Activated CD8-positive, alpha-beta memory T cell treated with anti-CD3 and anti-CD28 coated beads, Interleukin-2, amount 50 U/mL, for 4 hours (primary cell): ENCODE data around the gene ARHGAP24.
"Not testable (repeated sequence)": the region's sequence is repeated elsewhere in the genome, so short reads cannot be mapped to it uniquely, and the experiment has no call there.

Experiments
- DNase-seq: peaks from one replicate; pipeline ENCODE4 v3.0.0-alpha.2; 2020

ARHGAP24 gene

DNA sequence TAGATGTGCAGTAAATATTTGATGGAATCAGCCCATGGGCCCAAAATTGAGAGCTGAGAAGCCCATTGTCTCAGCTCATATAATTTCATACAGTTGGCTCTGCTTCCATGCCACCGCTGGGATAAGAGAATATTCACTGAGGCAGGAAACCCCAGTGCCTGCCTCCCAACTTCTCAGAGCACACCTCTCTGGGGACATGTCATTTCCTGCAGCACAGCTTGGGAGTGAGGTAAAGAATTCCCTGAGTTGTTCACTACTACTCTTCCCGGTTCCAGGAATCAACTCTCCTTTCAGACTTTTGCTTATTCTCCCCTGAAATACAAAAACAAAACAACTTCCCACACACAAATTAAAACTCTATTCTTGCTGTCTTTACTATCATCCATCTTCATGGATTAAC lies 495.6 kb downstream of the ARHGAP24 start:
- no peak for DNase-seq

GRCh38 chr4:85979276-85979675 lies 504.3 kb downstream of the ARHGAP24 start:
- DNase-seq, result no peak

DNA sequence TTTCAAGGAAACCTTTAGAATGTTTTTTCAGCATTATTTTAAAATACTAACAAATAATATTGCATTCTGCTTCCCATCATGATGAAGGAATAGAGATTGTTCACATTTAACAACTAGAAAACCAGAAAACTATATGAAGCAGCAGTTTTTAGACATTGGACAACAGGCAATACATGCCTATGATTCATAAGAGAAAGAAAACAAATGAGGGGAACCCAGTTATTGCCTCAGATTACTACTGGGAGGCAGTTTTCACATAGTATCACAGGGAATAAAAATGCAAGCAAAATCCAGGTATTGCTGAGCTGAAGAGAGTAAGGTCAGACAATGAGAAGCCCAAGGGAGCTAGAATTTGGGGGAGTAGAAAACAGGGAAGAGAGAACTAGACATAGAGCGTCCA lies 511.3 kb downstream of the ARHGAP24 start:
- no peak for DNase-seq

GRCh38 chr4:85993641-85994040 lies 518.7 kb downstream of the ARHGAP24 start:
- DNase-seq, result no peak

- DNase-seq, result no peak
These were observed 519.6 kb downstream of the ARHGAP24 start for GRCh38 chr4:85994576-85994975.

DNA sequence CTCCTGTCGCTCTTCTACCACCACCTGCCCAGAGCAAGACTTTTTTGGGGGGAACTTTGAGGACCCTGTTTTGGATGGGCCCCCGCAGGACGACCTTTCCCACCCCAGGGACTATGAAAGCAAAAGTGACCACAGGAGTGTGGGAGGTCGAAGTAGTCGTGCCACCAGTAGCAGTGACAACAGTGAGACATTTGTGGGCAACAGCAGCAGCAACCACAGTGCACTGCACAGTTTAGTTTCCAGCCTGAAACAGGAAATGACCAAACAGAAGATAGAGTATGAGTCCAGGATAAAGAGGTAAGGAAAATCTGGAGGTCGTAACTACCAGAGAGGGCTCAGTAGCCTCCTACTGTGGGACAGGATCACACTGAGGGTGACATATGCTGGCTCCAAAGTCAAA lies 520.4 kb downstream of the ARHGAP24 start:
- no peak for DNase-seq

DNA sequence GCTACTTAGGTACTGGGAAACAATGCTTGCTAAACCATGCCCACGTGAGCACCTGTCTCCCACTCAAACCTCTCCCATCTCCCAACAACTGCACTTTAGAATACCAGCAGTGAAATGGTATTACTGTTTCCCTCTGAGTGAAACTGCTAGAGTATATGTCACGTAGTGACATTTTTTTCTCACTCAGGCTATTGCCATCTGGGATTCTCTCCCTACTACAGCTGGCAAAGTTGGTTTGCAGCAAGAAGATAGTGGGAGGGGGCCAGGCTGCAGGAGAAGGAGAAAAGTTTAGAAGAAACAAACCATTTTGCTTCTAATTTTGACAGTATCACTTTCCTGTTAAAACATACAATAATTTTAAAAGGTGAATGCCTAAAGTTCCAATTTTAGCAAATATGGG lies 526.6 kb downstream of the ARHGAP24 start:
- no peak for DNase-seq

GRCh38 chr4:86004030-86004429 lies 529.1 kb downstream of the ARHGAP24 start:
- DNase-seq, result no peak

- no peak for DNase-seq
These were observed 531.1 kb downstream of the ARHGAP24 start for GRCh38 chr4:86006057-86006456.

- no peak for DNase-seq
These were observed 532.1 kb downstream of the ARHGAP24 start for GRCh38 chr4:86007042-86007441.

DNA sequence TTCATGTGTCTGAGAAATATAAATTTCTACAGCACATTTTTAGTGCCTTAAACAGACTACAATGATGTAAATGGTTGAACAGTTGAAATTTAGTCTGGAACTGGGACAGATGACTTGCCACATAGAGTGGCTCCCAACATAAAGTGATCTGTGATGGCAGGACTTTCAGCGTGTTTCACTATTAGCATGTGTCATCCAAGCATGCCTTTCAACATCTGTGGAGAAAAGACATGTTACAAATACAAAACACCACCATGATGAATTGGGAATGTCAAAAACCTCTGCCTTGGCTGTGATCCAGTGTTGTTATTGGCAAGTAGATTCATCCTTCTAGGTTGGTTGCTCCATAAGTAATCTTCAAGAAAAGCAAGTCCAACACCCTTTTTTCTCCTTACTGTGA lies 536.2 kb downstream of the ARHGAP24 start:
- no peak for DNase-seq

- no peak for DNase-seq
These were observed 538.7 kb downstream of the ARHGAP24 start for GRCh38 chr4:86013621-86014020.

- no peak for DNase-seq
These were observed 539.6 kb downstream of the ARHGAP24 start for GRCh38 chr4:86014599-86014998.

DNA sequence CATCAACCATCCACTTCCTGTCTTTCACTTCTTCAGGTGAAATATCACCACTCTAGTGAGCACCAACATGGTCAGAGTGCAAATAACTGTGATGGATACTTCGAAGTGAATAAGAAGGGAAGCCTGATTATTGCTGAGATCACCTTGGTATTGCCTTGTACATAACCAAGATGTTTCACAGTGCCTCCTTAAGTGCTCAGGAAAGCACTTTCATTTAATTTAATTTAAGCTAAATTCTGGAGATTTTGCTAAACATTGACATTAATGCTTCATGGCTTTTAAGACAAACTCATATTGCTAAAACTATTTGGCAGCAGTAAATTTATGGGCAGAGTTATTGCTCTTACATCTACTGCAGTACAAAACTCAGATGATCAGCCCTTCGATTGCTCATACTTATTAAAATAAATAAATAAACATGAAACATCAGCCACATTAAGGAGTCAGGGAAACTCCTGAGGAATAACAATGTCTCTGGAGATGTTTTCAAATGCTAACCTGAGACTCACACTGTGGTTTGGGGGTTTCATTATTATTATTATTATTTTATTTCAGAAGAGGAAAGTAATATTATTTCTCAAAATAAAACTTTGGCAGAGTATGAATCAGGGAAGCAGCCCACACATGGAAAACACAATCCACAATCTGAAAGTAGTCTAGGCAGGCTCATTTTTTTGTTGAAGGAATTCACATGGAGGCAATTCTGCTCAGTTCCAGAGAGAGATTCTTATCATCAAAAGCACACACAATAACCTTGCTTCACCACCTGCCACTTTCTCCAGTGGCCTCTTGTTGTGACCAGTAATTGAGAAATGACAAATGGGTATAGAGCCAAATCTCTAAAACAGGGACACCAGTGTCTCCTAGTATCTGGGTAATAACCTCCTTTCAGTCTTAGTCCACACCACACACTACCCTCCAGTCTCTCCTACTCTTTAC lies 540.7 kb downstream of the ARHGAP24 start:
- DNase-seq, result no peak

GRCh38 chr4:86019362-86019761 lies 544.4 kb downstream of the ARHGAP24 start:
- DNase-seq, result no peak

GRCh38 chr4:86019906-86020305 lies 545.0 kb downstream of the ARHGAP24 start:
- DNase-seq, result no peak

DNA sequence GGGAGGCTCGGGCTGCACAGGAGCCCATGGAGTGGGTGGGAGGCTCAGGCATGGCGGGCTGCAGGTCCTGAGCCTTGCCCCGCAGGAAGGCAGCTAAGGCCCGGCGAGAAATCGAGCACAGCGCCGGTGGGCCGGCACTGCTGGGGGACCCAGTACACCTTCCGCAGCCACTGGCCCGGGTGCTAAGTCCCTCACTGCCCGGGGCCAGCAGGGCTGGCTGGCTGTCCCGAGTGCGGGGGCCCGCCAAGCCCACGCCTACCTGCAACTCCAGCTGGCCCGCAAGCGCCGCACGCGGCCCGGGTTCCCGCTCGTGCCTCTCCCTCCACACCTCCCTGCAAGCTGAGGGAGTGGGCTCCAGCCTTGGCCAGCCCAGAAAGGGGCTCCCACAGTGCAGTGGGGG lies 546.7 kb downstream of the ARHGAP24 start:
- not testable (repeated sequence) for DNase-seq

DNA sequence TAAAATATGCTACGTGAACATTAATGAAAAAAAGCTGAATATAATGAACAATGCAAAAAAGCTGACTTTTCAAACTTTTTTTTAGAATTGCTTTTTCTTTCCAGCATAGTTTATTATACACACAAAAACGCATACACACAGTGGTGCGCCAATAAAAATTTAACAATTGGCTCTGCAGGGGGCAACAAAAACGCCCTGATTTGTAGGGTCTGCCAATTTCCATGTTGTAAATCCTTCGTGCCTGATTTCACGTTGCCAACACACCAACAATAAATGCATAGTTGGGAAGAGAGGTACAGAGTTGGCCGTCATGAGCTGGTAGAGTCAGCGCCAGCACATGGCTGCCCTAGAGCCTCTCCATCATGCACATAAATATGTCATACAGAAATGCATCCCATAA lies 551.8 kb downstream of the ARHGAP24 start:
- no peak for DNase-seq

- DNase-seq, result no peak
These were observed 557.0 kb downstream of the ARHGAP24 start for GRCh38 chr4:86031927-86032326.

DNA sequence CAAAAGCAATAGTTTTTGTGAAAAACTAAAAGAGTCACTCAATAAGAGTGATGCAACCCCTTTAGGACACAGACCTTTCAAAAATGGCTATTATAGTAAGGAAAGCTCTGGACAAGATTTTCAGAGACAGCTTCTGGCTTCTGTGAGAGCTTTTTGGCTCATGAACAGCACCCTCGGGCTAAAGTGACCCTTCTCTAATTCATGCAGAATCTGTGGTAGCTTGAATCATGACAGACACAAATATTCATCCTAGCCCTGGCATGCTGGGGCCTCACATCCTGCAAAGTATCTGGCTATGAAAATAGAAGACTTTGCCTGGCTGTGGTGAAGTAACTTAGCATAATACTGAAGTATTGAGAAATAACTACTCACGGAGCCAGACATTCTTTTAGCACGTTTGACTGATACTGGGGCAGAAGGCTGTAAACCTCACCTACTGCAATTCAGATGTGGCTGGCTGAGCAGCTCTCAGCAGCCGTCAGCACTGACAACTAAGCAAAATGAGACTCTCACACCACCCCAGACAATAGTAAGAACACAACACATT lies 557.6 kb downstream of the ARHGAP24 start:
- DNase-seq, result no peak

DNA sequence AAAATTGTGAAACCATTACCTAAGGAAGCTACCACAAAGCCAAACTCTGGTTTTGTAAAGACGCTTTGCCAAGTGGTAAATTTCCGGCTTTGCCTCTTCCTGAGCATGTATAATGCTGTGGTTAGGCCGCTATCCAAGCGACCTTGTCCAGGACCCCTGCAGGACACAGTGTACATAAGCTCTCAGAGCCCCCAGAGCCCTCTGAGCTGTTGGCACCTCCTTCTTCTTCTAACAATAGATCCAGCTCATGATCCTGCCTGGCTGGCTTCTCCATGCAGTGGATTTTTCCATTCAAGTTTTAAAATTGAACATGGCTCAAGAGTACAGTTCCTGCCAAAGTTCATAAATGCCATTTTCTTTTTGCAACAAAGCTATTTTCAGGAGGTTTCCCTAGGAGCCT lies 558.2 kb downstream of the ARHGAP24 start:
- DNase-seq, result no peak

GRCh38 chr4:86034616-86035015 lies 559.7 kb downstream of the ARHGAP24 start:
- no peak for DNase-seq

- no peak for DNase-seq
These were observed 560.7 kb downstream of the ARHGAP24 start for GRCh38 chr4:86035688-86036087.

- no peak for DNase-seq
These were observed 561.8 kb downstream of the ARHGAP24 start for GRCh38 chr4:86036736-86037135.

GRCh38 chr4:86038037-86038436 lies 563.1 kb downstream of the ARHGAP24 start:
- DNase-seq, result no peak
